Measurements from ENCODE around the gene ITK.

GRCh38 chr5:157198277-157198986, 17.8 kb downstream of the ITK start:
- TF ChIP-seq POLR2A (IDR thresholded peaks at IDR 0.05): no peak
- TF ChIP-seq CTCF (IDR thresholded peaks at IDR 0.05): no peak
